A549 (cell line): ENCODE data around the gene CACNA2D2. TPM values are rescaled to one million over a fixed set of nuclear protein-coding genes. Genes with fewer than 3 reads are reported as not detected.

Experiments
- ATAC-seq, 2 experiments: fragments of 200-7000 bp in 1 of 2; fragments of >200 bp in 1 of 2; cut with Nextera tagmentation in 1 of 2; cut with Tn5 transposase in 1 of 2; 3 replicates each; pipeline versions ENCODE4 v1.8.0 to v1.9.1; 2018 to 2020; ENCODE audit warnings: mild to moderate bottlenecking in 1 of 2, moderate library complexity in 1 of 2
- CTCF ChIA-PET: fragments of 300-600 bp; sonication (Branson Sonifier 250); formaldehyde crosslinking; extraction: SDS; loops from one replicate; lab custom pipeline; 2021; ENCODE audit warnings: antibody characterized with exemption, inconsistent platforms; lab: Yijun Ruan, JAX
- POLR2A ChIA-PET: fragments of 350-600 bp; formaldehyde crosslinking; extraction: SDS; loops from one replicate; lab custom pipeline; 2021; ENCODE audit warnings: antibody characterized with exemption, inconsistent platforms; lab: Yijun Ruan, JAX
- DNase-seq, 2 experiments: peaks; one replicate each; pipeline versions ENCODE4 v3.0.0 to v3.0.0-alpha.2; 2011 to 2016; ENCODE audit warnings: low read depth in 1 of 2, low spot score in 1 of 2
- FAIRE-seq: peaks from 2 replicates; lab custom pipeline; 2011; peaks lifted over from hg19 to GRCh38; lab: Jason Lieb, UNC
- H3K27ac ChIP-seq, 2 experiments: fragments of >200 bp; sonication (Bioruptor Twin); formaldehyde crosslinking; 3 replicates each; pipeline ENCODE4 v1.5.1; 2016 to 2017
- H3K4me1 ChIP-seq: fragments of >200 bp; sonication (Bioruptor Twin); formaldehyde crosslinking; 3 replicates; pipeline ENCODE4 v1.6.1; 2016
- H3K4me2 ChIP-seq: fragments of >200 bp; sonication (Bioruptor Twin); formaldehyde crosslinking; 3 replicates; pipeline ENCODE4 v1.6.1; 2016
- H3K4me3 ChIP-seq: fragments of >200 bp; sonication (Bioruptor Twin); formaldehyde crosslinking; 3 replicates; pipeline ENCODE4 v1.5.1; 2016
- H3K9me3 ChIP-seq: fragments of >200 bp; sonication (Bioruptor Twin); formaldehyde crosslinking; 3 replicates; pipeline ENCODE4 v1.6.1; 2016
- ATOH8 ChIP-seq: fragments of 250-450 bp; sonication (Bioruptor Pico); IDR thresholded peaks from 2 replicates; pipeline ENCODE4 v1.5.0; 2020; ENCODE audit warnings: low read depth, mild to moderate bottlenecking, moderate library complexity
- BCL3 ChIP-seq: fragments of >200 bp; sonication (Bioruptor Twin); formaldehyde crosslinking; IDR thresholded peaks from 3 replicates; pipeline ENCODE4 v1.6.1; 2016
- CBX8 ChIP-seq: fragments of 200-600 bp; sonication (generic); IDR thresholded peaks from 2 replicates; pipeline ENCODE4 v1.6.1; 2016
- CHD4 ChIP-seq: fragments of 200-600 bp; sonication (generic); IDR thresholded peaks from 2 replicates; pipeline ENCODE4 v1.6.1; 2016; ENCODE audit warnings: antibody characterized with exemption, mild to moderate bottlenecking, borderline replicate concordance
- E2F6 ChIP-seq: IDR thresholded peaks from 2 replicates; pipeline ENCODE4 v1.6.1; 2012; ENCODE audit warnings: low read depth, borderline replicate concordance
- FOXS1 ChIP-seq: fragments of 250-450 bp; sonication (Bioruptor Pico); IDR thresholded peaks from 2 replicates; pipeline ENCODE4 v1.5.0; 2020; ENCODE audit warnings: mild to moderate bottlenecking, moderate library complexity
- HEYL ChIP-seq: fragments of 250-450 bp; sonication (Bioruptor Pico); IDR thresholded peaks from 2 replicates; pipeline ENCODE4 v1.8.0; 2021; ENCODE audit warnings: mild to moderate bottlenecking, moderate library complexity
- HMGXB4 ChIP-seq: fragments of 250-450 bp; sonication (Bioruptor Pico); IDR thresholded peaks from 2 replicates; pipeline ENCODE4 v1.5.0; 2021; ENCODE audit warnings: mild to moderate bottlenecking, moderate library complexity, borderline replicate concordance
- HOXA7 ChIP-seq: fragments of 250-450 bp; sonication (Bioruptor Pico); IDR thresholded peaks from 2 replicates; pipeline ENCODE4 v1.5.0; 2020; ENCODE audit warnings: mild to moderate bottlenecking, moderate library complexity
- HOXB13 ChIP-seq: fragments of 250-450 bp; sonication (Bioruptor Pico); IDR thresholded peaks from 2 replicates; pipeline ENCODE4 v1.5.0; 2020; ENCODE audit warnings: low read depth, mild to moderate bottlenecking, moderate library complexity
- KDM5A ChIP-seq: fragments of 200-600 bp; sonication (generic); IDR thresholded peaks from 2 replicates; pipeline ENCODE4 v1.6.1; 2016; ENCODE audit warnings: antibody characterized with exemption, mild to moderate bottlenecking
- MAFK ChIP-seq: fragments of 450-650 bp; IDR thresholded peaks from 2 replicates; pipeline ENCODE4 v1.6.1; 2014; ENCODE audit not compliant: partially characterized antibody
- MAZ ChIP-seq: fragments of 150-350 bp; IDR thresholded peaks from 2 replicates; pipeline ENCODE4 v1.6.1; 2014; ENCODE audit warnings: antibody characterized with exemption, low read depth, low read length, borderline replicate concordance
- NFE2L2 ChIP-seq: fragments of 150-350 bp; conservative IDR thresholded peaks from 2 replicates; pipeline ENCODE4 v1.6.1; 2014; ENCODE audit warnings: low read length
- PBX3 ChIP-seq: IDR thresholded peaks from 2 replicates; pipeline ENCODE4 v1.6.1; 2012
- RFX5 ChIP-seq: fragments of 450-650 bp; IDR thresholded peaks from 2 replicates; pipeline ENCODE4 v1.7.1; 2014; ENCODE audit warnings: antibody characterized with exemption, mild to moderate bottlenecking, moderate library complexity
- SMC3 ChIP-seq: fragments of >200 bp; sonication (Bioruptor Twin); formaldehyde crosslinking; IDR thresholded peaks from 3 replicates; pipeline ENCODE4 v1.6.1; 2018; ENCODE audit warnings: inconsistent platforms
- ZFP36 ChIP-seq: fragments of 450-650 bp; IDR thresholded peaks from 2 replicates; pipeline ENCODE4 v1.6.1; 2014; ENCODE audit warnings: borderline replicate concordance; ENCODE audit not compliant: partially characterized antibody
- WGBS: methylation state at CpG from one replicate; pipeline ENCODE4 v1.1.6; 2017; ENCODE audit errors: missing lambda C conversion rate; 5-methylcytosine and 5-hydroxymethylcytosine counted together
- polyA plus RNA-seq, 4 experiments: library from polyadenylated mRNA; depleted of rRNA in 3 of 4; stranded (reverse); fragments of >200 nt; fragmentation: RNase III in 1 of 4; extraction: RNeasy Plus Mini Kit Qiagen cat#74134 plus additional on column Dnase treatment in 1 of 4; gene quantifications; 2 replicates in 3 of 4; 3 replicates in 1 of 4; pipeline ENCODE4 v1.2.3, GENCODE V29; 2011 to 2017
- TF ChIP-seq, protein P1 (sequence below): fragments of >200 bp; sonication (Bioruptor Twin); formaldehyde crosslinking; IDR thresholded peaks from 2 replicates; pipeline ENCODE4 v1.6.1; 2016

The CACNA2D2 gene
- polyA plus RNA-seq, 2 of the 4 experiments (the other 2 are of a cell fraction) = 0.21 to 0.75 TPM

DNA sequence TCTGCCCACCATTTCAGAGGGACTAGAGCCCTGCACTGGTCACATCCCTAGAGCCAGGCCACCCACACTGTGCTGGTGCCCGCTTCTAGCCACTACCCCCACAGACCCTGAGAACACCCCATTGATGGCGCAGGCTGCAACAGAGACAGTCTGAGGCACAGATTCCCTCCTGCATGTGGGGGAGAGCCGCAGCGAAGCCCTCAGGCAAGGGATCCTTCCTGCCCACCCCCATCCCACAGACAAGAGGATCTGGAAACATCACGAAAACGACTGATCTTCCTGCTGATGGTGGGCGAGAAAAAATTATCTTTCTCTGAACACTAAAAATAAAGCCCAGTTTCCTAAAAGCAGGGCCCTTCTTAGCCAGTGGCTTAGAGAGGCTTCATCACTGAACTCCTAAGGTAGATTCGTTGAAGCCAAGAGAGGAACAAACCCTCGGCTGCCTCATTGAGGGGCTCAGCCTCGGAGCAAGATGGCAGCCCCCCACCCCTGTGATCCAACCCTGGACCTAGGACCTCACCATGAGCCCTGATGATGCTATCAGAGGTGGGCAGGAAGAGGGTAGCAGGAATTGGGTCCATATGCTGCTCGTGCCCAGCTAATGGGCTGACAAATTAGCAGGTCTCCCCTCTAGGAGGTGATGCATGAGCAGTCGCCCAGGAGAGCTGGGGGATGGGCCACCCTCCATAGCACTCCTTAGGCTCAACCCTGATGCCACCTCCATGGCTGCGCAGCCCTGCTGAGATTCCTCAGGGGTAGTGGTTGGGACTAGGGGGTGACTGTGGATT lies 54.5 kb downstream of the CACNA2D2 start:
- TF ChIP-seq BCL3 (no peak), RFX5 (no peak), E2F6 (no peak), HOXA7 (no peak), NFE2L2 (no peak), FOXS1 (CRISPR knock-in tag) (no peak), MAZ (no peak), SMC3 (no peak), HOXB13 (CRISPR knock-in tag) (no peak), PBX3 (no peak), HMGXB4 (CRISPR knock-in tag) (no peak), ATOH8 (CRISPR knock-in tag) (no peak), MAFK (no peak), ZFP36 (no peak), CHD4 (no peak), CBX8 (no peak)
- TF ChIP-seq, protein P1, sequence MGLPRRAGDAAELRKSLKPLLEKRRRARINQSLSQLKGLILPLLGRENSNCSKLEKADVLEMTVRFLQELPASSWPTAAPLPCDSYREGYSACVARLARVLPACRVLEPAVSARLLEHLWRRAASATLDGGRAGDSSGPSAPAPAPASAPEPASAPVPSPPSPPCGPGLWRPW = no peak
- no peak for FAIRE-seq
- CTCF ChIA-PET = interaction anchor here (1.0 to 2.0 kb wide), 2 partner anchors 9 to 166 kb away, joined by 3 to 4 read pairs; no protein-coding TSS in a partner anchor
- Histone ChIP-seq H3K4me2 (no peak overlapping the region), H3K9me3 (no peaks in the 10 kb centered on the region), H3K27ac (no peak overlapping the region), H3K4me3 (no peak overlapping the region), H3K4me1 (no peaks in the 10 kb centered on the region)
- POLR2A ChIA-PET = no interaction called here
- DNase-seq = no peak
- 61% methylated on average over 10 of the region's 13 CpGs for WGBS
- ATAC-seq = no peak

- no peak for ATAC-seq
- Histone ChIP-seq H3K4me3 (no peak overlapping the region), H3K4me1 (no peaks in the 10 kb centered on the region), H3K4me2 (no peak overlapping the region), H3K9me3 (no peaks in the 10 kb centered on the region), H3K27ac (no peak overlapping the region)
- no peak for FAIRE-seq
- TF ChIP-seq HEYL (CRISPR knock-in tag) (no peak), KDM5A (no peak)
- WGBS = 75% methylated on average over 7 of the region's 10 CpGs
- POLR2A ChIA-PET = no interaction called here
- CTCF ChIA-PET = interaction anchor here (1.0 kb wide), 1 partner anchor 168 kb away, joined by 3 read pairs; no protein-coding TSS in a partner anchor
- no peak for DNase-seq
These were observed 56.1 kb downstream of the CACNA2D2 start for GRCh38 chr3:50447290-50447840.
